DMS 273 treated with DMSO at 0.1 percent for 48 hours (cell line): ENCODE data around the gene SGMS1.

Experiments used
- DNase-seq: peaks from one replicate; lab custom pipeline; 2025; lab: John Stamatoyannopoulos, UW

The SGMS1 gene

DNA sequence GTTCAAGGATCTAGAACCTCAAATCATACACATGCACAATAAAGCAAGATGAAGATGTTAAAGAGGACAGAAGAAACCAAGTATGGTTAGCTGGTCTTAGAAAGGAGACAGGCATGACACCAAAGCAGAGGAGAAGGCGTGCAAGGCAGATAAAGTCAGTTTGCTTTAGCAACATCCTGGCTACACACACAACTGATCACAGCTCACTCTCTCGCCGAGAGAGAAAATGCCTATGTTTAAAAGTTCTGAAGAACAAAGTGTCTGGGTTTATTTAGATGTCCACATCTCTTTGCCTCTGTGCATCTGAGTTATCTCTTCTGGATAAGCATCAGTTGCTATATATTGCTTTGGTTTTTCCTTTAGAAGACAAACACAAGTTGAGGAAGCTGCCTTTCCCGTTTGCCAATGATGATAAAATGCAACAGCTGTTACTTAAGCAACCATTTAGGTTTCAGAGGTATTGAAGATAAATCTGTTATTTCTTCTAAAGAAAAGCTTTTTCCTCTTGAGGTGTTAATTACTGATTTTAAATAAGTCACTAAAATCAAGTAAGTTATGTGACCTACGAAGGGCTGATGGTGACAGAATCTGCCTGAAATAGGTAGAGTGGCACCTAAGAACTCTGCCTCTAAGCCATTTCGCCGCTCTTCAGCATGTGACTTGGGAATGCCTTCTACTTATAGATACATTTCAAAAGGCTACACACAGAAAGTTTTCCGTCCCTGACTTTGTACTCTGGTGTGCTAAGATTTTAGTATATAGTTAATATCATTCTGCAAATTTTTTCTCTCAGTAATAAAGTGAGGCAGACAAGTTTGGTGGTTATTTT, 226.2 kb downstream of the SGMS1 start:
- no peak for DNase-seq

DNA sequence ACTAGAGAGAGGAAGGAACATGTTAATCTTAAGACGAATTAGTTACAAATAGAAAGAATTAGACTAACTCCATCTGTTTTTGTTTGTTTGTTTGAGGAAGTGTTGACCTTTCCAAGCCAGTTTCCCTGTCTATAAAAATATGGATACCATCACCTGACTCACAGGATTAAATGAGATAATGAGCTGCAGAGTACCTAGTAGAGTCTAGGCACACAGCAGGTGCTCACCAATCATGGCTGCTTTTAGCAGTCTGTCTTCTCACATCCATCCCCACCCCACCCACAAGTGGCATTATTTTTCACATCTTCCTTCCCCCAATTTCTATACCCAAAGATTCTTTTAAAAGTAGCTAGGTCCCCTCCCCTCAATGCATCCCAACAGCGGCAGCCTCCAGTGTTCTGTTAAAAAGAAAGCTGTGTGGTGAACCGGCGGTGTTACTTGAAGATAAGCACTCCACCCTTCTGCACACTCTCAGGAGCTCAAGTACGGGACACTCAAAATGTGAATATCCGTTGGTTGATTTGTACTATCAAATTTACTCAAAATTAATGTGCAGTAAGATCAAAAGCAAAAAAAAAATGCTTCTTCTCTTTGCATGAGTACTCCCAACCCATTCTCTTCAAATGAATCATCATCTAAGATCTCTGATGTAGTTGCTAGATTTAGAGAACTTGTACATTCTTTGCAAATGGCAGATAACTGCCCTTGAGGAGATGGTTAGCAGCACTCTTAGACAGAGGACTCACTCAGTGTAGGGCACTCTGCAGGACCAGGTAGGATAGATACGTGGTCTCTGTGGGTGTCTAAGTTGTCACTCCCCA, 227.1 kb downstream of the SGMS1 start:
- DNase-seq, result no peak

DNA sequence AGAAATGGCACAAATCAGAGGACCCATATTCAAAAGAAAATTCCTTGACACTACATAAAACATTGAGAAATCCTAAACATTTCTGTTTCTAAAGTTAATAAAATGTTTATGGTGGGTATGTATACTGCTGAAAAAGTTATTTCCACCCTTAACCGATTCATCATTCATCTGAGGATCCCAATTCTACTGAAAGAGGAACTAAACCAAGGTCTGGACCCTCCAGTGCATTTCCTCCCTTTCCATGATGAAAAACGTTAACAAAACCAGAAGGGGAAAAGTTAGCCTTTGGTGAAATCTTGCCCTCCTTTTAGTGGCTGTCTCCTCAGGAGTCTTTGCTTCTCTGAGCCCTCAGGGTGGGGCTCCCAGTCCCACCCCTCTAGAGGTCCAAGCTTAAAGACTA, 227.9 kb downstream of the SGMS1 start:
- no peak for DNase-seq

DNA sequence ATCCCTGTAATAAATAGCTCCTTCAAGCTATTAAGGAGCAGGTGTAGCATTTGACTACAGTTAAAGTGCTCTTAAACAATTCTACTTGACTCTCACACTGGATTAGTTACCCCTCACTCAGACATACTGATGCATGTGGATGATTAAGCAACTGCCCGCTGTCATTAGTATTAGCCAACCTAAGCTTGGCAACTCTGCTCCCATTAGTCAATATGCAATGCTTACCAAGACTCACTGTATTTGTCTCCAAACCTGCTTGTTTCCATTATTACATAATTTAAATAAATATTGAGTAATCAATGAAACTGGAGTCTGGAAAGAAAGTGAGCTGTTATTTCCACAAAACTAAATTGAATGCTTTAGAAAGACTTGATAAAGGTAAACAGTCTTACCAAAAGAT, 228.5 kb downstream of the SGMS1 start:
- no peak for DNase-seq

DNA sequence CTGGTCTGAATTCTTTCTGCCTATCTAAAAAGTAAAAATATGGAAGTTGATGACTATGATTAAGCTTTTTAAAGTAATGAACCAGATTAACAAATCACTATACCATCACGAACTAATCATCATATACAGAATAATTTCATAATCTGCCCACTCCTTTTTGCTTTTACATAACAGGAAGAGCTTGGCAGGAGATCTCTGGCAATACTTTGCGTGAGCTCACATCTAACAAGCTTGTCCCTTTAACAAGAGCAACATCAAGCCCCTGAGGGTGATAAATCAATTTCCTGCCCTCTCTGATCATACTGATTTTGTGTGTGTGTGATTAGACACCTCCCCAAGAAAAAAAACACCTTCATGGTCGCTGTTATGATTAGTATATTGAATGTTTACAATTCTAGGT, 228.9 kb downstream of the SGMS1 start:
- no peak for DNase-seq

DNA sequence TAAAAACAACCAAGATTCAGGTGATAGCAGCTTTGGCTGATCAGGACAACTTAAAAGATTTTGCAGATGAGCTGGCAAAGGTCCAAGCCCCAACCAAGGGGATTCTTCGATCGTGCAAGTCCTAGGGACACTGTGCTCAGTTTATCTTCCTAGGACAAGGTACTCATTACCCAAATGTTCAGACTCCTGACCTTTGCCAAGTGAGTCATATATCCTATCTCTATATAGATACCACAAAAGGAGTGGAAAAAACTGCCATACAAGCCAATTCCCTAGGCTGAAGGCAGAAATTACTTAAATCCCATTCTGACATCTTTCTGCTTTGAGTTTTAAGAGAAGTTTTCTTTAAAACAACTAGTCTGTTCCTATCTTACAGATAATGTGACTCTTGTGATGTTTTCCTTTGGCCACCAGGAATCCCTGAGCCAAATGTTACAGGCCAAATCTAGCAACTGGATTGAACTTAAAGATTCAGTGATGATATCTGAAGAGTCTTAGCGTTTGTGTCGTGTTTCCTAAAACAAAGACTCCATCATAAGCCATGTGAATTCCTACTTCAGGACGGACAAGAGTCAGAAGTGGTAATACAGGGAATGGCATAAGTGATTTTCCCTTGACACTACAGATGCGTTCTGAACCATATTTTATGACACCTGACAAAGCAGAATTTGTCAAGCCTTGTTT, 229.8 kb downstream of the SGMS1 start:
- no peak for DNase-seq

DNA sequence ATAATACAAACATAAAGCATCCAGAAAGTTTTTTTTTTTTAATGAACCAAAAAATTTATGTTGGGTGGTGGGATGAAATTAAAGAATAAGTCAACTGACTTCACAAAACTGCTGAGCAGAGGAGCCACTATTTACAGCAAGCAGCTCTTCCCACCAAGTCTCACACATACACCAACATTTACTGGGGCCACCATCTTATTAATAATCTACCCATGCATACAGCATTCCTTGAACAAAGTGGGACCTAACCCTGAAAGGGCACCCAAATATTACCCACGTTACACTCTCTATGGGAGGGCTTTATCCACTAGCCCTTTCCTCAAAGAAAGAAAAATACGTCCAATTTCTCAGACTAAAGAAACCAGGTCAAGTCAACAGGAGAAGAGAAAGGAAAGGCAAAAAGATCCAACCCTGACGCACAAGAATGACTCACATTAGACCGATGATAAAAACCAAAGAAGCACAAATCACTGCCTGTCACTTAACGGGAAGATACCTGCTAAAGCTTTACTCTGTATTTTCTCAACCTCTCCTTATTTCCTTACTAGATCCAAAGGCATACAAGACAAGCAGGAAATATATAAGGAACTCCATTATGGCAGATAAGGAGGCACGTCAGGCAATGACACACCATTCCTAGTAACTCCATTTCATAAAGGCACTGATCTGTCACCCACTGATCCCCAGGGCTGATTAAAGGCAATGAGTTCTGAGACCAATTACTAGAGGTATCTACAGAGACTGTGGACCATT, 230.6 kb downstream of the SGMS1 start:
- no peak for DNase-seq

DNA sequence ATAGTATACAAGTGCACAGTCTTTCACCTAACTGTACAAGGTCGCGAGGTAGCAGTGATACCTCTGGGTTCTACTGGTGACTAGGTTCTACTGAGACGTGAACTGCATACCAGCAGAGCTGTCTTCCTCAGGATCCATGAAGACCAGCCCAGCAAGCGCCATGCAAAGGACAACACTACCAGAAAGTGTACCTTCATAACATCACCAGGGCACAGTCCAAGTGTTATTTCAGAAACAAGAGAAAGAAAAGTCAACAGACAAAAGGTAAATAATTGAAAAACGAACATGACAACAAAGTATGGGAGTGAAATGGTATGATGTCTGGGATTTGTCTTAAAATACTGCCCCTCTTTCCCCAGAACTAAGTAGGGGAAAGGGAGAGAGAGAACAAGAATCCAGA, 231.3 kb downstream of the SGMS1 start:
- no peak for DNase-seq

DNA sequence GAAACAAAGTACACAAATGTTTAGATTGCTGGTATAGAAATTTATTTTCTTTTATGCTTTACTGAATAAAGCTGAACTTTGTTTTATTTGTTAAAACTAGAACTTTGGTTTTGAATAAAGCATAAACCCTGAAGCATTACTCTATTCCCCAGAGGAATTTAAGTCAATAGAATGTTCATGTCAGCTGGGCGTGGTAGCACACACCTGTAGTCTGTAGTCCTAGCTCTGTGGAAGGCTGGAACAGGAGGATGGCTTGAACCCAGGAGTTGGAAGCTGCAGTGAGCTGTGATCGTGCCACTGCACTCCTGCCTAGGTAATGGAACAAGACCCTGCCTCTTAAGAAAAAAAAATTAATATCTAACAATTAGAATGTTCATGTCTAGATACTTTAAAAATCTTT, 233.5 kb downstream of the SGMS1 start:
- no peak for DNase-seq

DNA sequence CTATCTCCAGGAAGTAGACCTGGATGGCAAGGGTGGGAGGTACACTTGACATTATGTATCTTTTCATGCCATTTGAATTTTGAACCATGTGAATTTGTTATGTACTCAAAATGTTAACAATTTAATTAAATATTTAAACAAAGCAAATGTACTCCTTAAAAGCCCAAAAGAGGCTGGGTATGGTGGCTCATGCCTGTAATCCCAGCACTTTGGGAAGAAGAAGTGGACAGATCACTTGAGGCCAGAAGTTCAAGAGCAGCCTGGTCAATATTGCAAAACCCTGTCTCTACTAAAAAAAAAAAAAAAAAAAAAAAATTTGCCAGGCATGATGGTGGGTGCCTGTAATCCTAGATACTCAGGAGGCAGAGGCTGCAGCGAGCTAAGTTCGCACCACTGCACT, 235.6 kb downstream of the SGMS1 start:
- DNase-seq, result no peak

DNA sequence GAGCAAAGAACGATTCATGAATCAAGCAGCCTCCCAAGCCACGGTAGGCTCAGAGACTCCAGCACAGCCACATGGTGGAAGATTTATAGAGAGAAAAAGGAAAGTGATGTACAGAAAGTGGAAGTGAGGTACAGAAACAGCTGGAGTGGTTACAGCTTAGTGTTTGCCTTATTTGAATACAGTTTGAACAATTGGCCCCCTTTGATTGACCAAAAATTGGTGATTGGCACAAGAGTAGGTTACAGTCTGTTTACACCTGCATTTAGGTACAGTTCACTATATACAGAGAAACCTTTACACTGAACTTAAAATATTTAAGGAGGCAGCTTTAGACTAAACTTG, 236.1 kb downstream of the SGMS1 start:
- no peak for DNase-seq

DNA sequence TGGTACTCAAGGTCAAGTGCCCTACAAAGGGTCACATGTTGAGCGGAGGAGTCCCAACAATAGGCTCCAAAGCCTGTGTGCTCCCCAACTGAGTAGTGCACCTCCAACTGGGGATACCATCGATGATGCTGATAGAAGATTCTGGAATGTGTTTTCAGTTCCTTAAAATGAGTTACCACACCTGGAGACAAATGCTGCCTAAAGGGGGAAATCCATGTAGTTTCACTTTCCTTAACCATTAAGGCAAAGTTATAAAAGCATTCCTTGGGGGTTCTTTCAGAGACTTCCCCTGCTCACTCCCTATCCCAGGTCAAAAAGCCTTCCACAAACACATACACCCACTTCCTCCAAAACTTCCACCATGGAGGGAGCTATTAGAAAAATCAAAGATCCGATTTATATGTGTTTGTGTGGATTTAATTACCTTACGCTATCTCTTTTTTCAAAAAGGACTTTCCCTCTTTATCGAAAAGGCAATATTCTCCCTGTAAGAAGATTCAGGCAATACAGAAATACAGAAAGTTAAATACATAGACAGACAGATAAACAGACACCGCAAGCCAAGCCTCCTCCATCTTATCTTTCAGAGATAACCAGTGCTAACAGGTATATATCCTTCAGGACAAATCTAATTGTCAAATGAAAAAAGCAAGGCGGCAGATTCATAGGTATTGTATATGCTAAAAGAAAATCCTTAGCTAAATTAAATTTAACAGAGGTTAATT, 236.6 kb downstream of the SGMS1 start:
- no peak for DNase-seq

DNA sequence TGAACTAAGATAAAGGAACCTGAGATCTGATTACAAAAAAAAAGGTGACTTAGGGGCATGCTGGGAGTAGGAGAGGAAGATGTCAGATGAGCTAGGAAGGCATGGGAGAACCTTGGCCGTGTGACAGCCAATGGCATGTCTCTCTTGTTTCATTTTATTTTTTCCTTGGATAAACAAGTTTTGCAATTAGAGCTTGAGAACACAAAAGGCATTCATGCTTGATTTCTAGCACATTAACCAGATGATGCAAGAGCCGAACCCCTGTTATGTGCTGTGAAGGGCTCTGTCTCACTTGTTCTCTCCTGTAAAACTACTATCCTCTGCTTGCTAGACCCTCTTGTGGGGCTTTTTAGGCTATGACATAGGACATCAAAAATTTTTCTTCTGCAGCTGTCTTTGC, 238.1 kb downstream of the SGMS1 start:
- no peak for DNase-seq

DNA sequence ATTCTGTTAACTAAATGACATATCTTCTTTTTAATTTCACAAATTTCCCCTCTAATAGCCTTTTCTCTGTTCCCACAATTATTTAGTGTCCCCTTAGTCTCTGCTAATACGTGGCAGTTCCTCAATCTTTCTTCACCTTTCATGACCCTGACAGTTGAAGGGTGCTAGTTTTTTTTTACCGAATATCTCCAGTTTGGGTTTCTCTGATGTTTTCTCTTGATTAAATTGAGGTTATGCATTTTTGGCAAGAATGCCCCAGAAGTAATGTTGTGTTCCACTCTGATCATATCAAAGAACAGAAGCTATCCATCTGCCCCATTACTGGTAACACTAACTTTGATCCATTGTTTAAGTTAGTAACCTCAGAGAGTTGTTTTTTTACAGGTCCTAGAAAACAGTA, 238.9 kb downstream of the SGMS1 start:
- DNase-seq, result no peak

DNA sequence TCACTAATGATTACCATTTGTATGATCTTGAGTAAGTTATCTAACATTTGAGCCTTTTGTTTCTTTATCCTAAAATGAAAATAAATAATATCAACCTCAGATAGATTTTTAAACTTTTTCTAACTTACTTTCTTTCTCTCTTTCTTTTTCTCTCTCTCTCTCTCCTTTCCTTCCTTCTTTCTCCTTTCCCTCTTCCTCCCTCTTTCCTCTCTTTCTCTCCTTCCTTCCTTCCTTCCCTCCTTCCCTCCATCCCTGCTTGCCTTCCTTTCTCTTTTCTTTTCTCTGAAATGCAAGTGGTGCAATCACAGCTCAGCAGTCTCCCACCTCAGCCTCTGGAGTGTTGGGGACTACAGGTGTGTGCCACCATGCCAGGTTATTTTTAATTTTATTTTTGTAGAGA, 239.5 kb downstream of the SGMS1 start:
- no peak for DNase-seq

DNA sequence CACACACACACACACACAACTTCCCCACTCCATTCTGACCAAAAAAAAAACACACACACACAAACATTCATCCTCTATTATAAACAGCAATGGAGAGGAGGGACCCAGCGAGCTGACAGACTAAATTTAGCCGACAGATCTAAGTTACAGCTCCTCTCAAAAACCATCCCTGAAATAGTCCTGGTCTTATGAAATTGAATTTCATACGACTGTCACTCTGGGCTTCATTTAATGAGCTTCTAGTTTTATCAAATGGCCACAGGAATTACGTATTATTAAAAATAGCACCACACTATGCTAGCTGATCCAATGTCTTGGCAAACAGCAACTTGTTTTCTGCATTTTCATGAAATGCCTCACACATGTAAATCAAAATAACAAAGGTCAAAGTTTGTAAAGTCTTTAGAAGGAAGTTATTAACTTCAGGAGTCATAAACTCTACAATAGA, 241.2 kb downstream of the SGMS1 start:
- no peak for DNase-seq

DNA sequence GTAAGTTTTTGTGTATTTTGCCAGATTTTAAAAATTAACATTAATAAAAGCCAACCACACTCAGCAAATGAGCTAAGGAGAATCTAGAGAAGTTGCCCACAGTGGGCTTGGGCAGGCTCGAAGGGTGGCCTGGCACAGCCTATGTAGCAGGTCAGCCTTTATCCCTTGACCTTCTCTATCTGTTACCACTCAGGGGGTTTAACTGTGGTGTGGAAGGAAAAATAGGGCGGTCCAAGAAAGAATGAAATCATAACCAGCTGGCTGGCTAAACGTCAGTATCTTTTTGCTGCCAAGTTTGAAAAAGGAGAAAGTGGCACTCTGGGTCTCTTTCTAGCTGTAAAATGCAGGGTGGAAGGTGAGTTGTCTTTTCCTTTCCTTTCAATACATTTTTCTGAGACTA, 242.1 kb downstream of the SGMS1 start:
- no peak for DNase-seq

DNA sequence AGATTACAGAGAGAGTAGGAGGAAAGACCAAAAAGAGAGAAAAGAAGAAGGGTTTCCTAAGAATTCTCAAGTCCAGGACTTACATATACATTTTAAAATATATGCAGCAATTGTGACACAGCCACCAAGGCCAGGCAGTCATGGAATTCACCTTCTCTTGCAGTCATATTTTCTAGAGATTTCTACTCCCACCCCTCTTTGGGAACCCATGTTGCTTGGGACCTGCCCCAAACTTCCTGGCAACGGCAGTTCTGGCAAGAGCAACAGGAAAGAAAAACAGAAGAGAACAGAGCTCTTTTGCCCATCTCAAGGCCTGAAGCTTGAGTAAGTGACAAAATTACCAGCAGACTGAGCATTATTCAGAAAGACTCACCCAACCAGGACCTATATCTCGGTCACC, 244.1 kb downstream of the SGMS1 start:
- DNase-seq, result no peak

DNA sequence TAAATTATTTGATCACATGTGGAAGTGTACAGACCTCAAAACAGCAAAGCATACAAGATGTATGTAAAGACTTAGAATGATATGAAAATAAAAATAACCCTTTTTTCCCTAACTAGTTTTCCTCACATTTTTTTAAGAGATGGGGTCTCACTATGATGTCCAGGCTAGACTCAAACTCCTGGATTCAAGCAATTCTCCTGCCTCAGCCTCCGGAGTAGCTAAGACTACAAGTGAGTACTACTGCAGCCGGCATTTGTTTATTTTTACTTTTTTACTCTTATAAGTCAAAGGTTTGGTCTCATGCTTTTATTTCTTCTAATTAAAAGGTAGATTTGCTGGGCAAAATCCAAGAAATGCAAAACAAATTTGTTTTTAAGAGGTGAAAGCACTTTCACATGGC, 248.0 kb downstream of the SGMS1 start:
- no peak for DNase-seq

DNA sequence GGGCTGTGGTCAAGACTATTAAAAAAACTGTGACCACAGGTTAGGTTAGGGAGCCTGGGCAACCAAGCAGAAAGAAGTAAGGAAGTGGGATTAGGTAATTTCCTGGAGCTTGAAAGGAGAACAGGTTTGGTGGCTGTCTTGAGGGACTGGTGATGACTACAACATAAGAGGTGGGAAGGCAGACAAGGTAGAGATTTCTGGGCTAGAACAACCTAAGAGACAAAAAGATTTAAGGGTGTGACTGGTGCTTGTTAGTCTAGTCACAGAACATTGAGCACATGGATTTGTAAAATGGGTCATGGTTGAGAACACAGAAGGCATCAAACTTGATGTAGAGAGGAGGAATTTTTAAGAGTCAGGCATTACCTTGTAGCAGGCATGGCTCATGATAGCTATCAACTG, 248.7 kb downstream of the SGMS1 start:
- no peak for DNase-seq

DNA sequence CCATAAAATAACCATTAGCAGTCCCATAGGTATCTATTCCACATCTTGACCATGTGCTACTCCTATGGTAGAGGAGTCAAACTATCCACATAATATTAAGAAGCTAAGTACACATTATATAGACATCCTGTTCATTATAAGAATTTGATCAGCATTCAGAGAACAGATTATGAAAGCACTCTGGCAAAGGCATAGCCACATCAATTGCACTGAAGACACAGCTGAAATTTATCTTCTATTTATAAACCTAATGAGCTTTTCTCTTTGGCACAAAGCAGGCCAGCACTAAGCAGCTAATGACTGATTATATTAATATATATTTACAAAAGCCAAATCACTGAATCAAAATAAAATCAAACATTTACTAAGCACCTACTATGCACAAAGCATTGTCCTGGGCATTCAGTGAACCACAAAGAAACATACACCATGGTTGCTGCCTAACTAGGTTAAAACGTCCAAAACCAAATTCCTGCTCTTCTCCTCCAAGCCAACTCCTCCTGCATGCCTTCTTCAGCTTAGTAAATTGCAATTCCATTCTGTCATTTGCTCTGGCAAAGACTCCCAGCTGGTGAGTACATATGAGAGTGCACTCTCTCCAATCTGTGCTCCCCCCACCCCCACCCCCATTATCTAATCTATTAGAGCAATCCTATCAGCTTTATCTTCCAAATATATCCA, 249.8 kb downstream of the SGMS1 start:
- no peak for DNase-seq
